IPS DF 6.9 (cell line): ENCODE results near the gene WNT4.
A peak's percentile ranks its signal among the peaks of the same experiment; 100 is the strongest.

Experiments used
- DNase-seq: peaks from one replicate; pipeline ENCODE4 v3.0.0-alpha.2; 2013; ENCODE audit warnings: low read depth, low spot score
- H3K27ac ChIP-seq: one replicate; pipeline ENCODE4 v1.5.1; 2013; ENCODE audit warnings: low read length, control low read depth
- H3K27me3 ChIP-seq: 2 replicates; pipeline ENCODE4 v1.6.1; 2013; ENCODE audit warnings: mild to moderate bottlenecking, low read length; ENCODE audit not compliant: control insufficient read depth, insufficient read depth
- H3K36me3 ChIP-seq: 2 replicates; pipeline ENCODE4 v1.6.1; 2013; ENCODE audit warnings: low read length; ENCODE audit not compliant: control insufficient read depth, insufficient read depth
- H3K4me1 ChIP-seq: 2 replicates; pipeline ENCODE4 v1.6.1; 2013; ENCODE audit warnings: low read length; ENCODE audit not compliant: control insufficient read depth, insufficient read depth
- H3K4me3 ChIP-seq: 2 replicates; pipeline ENCODE4 v1.5.1; 2013; ENCODE audit warnings: mild to moderate bottlenecking, low read length
- H3K9me3 ChIP-seq: 2 replicates; pipeline ENCODE4 v1.6.1; 2013; ENCODE audit warnings: low read length, inconsistent platforms; ENCODE audit not compliant: control insufficient read depth, insufficient read depth
- WGBS: extraction: QIAGEN DNeasy Blood & Tissue Kit; methylation state at CpG from one replicate; pipeline ENCODE4 v1.1.7; 2013; ENCODE audit warnings: mixed read lengths, missing lambda C conversion rate; ENCODE audit not compliant: insufficient read length, insufficient coverage; 5-methylcytosine and 5-hydroxymethylcytosine counted together

Gene WNT4

DNA sequence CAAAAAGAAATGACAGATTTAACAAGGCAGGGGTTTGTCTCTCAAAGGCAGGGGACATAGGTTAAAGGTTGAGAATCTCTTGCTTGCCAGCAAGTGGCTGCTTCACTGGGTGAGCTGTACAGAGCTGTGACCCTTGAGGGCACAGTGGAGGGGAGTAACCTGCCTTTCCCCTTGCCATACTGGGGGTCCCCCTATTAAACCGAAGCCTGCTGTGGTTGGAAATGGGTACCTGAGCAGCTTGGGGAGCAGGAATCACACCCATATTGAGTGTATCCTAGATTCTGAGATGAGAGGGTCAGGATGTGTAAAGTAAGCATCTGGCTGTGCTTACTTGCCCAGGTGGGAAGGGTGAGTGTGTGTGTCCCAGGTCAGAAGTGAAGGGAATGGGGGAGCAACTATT is 31.8 kb downstream of the WNT4 start:
- DNase-seq, result no peak
- Histone ChIP-seq H3K4me3 (no peak overlapping the region), H3K27ac (no peak overlapping the region), H3K36me3 (no peaks in the 10 kb centered on the region), H3K4me1 (peaks cover 6% of the 10 kb centered on the region), H3K27me3 (no peaks in the 10 kb centered on the region), H3K9me3 (no peaks in the 10 kb centered on the region)
- no CpG with 5 or more reads among the region's 1 CpG for WGBS

DNA sequence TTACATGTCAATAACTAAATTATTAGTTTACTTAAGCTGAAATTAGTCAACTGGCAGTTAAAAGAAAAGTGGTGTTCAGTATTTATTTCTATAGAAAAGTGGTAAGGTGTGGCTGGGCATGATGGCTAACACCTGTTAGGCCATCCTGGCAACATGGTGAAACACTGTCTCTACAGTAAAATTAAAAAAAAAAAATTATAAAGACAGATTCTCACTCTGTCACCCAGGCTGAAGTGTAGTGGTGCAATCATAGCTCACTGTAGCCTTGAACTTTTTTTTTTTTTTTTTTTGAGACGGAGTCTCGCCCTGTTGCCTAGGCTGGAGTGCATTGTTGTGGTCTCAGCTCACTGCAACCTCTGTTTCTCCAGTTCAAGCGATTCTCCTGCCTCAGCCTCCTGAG is 32.9 kb downstream of the WNT4 start:
- Histone ChIP-seq H3K4me1 (peaks cover 6% of the 10 kb centered on the region), H3K9me3 (no peaks in the 10 kb centered on the region), H3K36me3 (no peaks in the 10 kb centered on the region), H3K4me3 (no peak overlapping the region), H3K27me3 (no peaks in the 10 kb centered on the region), H3K27ac (no peak overlapping the region)
- WGBS, result no CpG with 5 or more reads among the region's 3 CpGs
- DNase-seq, result no peak

DNA sequence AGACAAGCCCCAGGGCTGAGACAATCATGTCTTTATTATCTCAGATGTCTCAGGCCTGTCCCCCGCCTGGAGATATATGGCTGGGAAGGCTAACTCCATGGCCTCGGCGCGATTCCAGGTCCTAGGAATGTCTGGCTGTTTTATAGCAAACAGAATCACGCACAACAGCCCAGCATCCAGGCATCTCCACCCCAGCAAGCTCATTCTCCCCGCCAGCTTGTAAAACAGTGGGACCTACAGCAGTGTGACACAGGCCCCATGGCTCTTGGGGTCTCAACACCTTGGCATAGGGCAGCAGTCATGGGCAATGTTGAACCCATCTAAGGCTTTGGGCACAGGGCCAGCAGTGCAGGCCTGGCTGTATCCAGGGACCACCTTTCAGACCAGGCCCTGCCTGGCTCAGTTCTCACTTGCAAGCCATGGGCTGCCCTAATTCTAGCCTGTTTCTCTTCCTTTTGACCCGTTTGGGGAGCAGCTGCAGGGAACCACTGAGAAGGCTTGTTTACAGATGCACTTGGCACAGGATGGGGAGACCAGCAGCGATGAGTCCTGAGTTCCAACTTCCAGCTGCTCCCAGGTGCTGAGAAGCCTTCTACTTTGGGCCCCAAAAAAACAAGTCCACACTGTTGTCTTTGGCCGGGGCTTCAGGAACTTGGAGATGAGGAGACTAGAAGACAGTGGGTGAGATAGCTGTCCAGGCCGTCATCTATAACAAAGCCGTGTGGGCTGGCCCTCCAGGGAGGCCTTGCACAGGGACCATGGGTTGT is 34.4 kb downstream of the WNT4 start:
- no peaks in the 10 kb centered on the region for H3K36me3 ChIP-seq
- WGBS, result no CpG with 5 or more reads among the region's 11 CpGs

DNA sequence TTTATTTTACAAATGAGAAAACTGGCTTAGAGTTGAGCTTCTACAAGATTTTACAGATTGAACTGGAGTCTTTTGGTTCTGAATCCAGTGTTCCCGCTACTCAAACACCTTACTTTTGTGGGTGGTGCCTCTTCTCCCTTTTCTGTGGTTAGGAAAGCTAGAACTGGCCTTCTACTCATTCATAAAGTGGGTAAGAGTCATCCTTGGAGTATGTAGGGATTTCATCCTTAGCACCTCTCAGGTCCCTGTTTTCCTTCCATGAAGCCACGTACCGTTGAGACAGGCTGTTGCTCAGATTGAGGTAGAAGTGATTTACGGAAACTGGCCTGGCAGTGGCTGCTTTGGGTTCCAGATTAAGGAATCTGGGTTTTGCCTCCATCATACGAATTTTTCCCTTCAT is 35.8 kb downstream of the WNT4 start:
- no peak for DNase-seq
- Histone ChIP-seq H3K36me3 (no peaks in the 10 kb centered on the region), H3K27me3 (no peaks in the 10 kb centered on the region), H3K4me1 (no peaks in the 10 kb centered on the region), H3K9me3 (no peaks in the 10 kb centered on the region), H3K4me3 (no peak overlapping the region), H3K27ac (no peak overlapping the region)
- no CpG with 5 or more reads among the region's 5 CpGs for WGBS

More for the DNA sequence above, 34.4 kb downstream of the WNT4 start:
- Histone ChIP-seq H3K27me3 (no peaks in the 10 kb centered on the region), H3K27ac (no peak overlapping the region), H3K4me3 (no peak overlapping the region), H3K9me3 (no peaks in the 10 kb centered on the region), H3K4me1 (no peaks in the 10 kb centered on the region)
- DNase-seq, result no peak

DNA sequence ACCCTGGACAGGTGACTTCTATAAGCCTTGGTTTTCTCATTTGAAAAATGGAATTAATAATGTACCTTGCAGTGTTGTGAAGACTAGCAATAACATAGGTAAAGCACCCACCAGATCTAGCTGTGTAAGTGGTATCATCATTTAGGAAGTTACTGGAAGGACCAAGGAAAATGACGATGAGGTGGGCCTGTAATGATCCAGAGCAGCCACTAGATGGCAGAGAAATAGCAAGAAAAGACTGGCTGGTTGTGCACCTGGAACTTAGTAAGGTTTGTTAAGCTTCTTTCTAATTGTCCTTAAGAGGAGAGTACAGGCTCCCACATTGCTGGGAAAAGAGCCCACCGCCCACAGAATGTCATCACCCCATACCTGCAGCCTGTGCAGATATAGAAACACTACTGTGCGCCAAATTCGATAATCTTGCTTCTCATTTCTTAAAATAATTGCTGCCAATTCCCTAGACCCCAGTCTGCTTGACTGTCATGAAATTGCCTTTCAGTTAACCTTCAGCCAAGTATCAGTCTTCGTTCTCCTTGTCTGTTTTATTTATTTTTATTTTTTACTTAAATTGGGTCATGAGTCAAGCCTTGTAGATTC is 37.2 kb downstream of the WNT4 start:
- Histone ChIP-seq H3K9me3 (no peaks in the 10 kb centered on the region), H3K4me3 (no peak overlapping the region), H3K27me3 (no peaks in the 10 kb centered on the region), H3K4me1 (no peaks in the 10 kb centered on the region), H3K36me3 (no peaks in the 10 kb centered on the region), H3K27ac (no peak overlapping the region)
- DNase-seq, result peak; percentile 22
- WGBS, result no CpG with 5 or more reads among the region's 5 CpGs

DNA sequence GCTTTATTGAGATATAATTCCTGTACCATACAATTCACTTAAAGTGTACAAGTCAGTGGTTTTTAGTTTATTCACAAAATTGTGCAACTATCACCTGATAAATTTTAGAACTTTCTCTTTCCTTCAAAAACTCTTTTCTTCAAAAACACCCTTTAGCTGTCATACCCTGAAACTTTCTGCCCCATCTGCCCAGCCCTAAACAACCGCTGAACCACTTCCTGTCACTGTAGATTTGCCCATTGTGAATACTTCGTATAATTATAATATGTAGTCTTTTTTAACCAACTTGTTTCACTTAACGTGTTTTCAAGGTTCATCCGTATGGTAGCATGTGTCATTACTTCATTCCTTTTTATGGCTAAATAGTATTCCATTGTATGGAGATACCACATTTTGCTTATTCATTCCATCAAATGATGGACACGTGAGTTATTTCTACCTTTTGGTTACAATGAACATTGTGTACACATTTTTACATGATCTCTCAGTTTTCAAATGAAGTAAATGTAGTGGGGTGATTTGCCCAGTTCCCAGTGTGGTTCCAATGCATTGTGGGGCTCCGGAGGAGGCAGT is 37.9 kb downstream of the WNT4 start:
- Histone ChIP-seq H3K36me3 (no peaks in the 10 kb centered on the region), H3K4me1 (no peaks in the 10 kb centered on the region), H3K27ac (no peak overlapping the region), H3K27me3 (no peaks in the 10 kb centered on the region), H3K9me3 (no peaks in the 10 kb centered on the region), H3K4me3 (no peak overlapping the region)
- no peak for DNase-seq
- no CpG with 5 or more reads among the region's 6 CpGs for WGBS

DNA sequence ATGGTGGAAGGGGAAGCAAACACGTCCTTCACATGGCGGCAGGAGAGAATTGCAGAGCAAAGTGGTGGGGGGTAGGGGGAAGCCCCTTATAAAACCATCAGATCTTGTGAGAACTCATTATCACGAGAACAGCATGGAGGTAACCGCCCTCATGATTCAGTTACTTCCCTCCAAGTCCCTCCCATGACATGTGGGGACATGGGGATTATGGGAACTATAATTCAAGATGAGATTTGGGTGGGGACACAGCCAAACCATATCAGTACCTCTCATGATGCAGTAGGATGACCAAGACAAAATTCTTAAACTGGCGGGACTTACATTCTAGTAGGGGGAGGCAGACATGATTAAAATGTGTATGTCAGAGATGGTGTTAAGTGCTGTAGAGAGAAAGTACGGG is 38.8 kb downstream of the WNT4 start:
- no peak for DNase-seq
- no peak overlapping the region for H3K27ac ChIP-seq
- H3K9me3 ChIP-seq, result no peaks in the 10 kb centered on the region
- no peaks in the 10 kb centered on the region for H3K4me1 ChIP-seq
- H3K4me3 ChIP-seq, result no peak overlapping the region
- no CpG with 5 or more reads among the region's 6 CpGs for WGBS
- H3K27me3 ChIP-seq, result no peaks in the 10 kb centered on the region
- H3K36me3 ChIP-seq, result no peaks in the 10 kb centered on the region

DNA sequence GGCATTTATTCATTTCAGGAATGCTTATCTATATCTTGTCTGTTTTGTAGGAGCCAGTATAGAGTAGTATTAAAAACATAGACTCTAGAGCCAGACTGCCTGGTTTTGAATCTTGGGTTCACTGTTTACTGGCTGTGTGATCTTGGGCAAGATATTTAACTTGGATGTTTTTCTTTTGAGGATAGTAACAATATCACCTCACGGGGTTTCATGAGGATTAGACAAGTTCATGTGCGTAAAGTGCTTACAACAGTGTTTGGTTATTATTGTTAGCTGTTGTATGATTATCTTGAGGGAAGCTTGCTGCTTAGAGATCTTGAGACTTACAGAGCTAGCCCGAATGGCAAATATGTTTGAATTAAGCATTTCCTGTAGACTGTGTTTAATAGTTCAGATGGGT is 40.2 kb downstream of the WNT4 start:
- WGBS, result no CpG with 5 or more reads among the region's 3 CpGs
- DNase-seq, result no peak
- H3K9me3 ChIP-seq, result no peaks in the 10 kb centered on the region
- H3K4me3 ChIP-seq, result no peak overlapping the region
- H3K27ac ChIP-seq, result no peak overlapping the region
- H3K27me3 ChIP-seq, result no peaks in the 10 kb centered on the region
- H3K4me1 ChIP-seq, result no peaks in the 10 kb centered on the region
- H3K36me3 ChIP-seq, result peaks cover 3% of the 10 kb centered on the region; the same call in 1 of the 2 replicates

DNA sequence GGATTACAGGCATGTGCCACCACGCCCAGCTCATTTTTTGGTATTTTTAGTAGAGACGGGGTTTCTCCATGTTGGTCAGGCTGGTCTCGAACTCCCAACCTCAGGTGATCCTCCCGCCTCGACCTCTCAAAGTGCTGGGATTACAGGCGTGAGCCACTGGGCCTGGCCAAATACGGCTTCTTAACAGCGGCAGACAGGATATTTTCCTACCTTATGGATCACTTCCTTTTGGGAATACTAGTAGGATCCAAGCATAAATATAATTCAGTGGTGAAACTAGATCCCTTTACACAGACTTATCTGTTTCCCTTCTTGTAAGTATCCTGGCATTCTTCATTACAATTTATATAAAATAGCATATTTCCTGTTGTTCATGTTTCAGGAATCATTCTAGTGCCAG is 40.9 kb downstream of the WNT4 start:
- Histone ChIP-seq H3K27me3 (no peaks in the 10 kb centered on the region), H3K9me3 (no peaks in the 10 kb centered on the region), H3K27ac (no peak overlapping the region), H3K4me3 (no peak overlapping the region), H3K36me3 (peaks cover 3% of the 10 kb centered on the region; the same call in 1 of the 2 replicates), H3K4me1 (no peaks in the 10 kb centered on the region)
- no CpG with 5 or more reads among the region's 8 CpGs for WGBS
- no peak for DNase-seq

DNA sequence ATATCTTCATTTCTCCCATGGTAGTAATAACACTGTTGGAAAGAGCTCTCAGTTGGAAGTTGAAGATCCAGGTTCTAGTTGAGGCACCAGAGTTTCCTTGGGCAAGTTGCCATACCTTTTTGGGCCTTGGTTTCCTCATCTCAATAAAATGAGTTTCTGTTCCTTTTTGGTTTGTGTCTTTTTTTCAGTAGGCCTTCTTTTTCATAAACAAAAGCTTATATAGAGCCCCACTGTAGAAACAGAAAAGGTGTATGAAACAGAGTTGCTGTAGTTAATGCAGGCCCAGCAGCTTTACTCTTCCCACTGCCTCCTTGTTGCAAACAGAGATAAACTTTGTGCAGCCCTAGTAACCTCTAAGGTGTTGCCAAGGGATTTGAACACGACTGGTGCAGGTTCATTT is 41.7 kb downstream of the WNT4 start:
- no peak overlapping the region for H3K27ac ChIP-seq
- WGBS, result no CpG with 5 or more reads among the region's 1 CpG
- H3K4me1 ChIP-seq, result no peaks in the 10 kb centered on the region
- peaks cover 5% of the 10 kb centered on the region; the same call in 1 of the 2 replicates for H3K36me3 ChIP-seq
- no peaks in the 10 kb centered on the region for H3K27me3 ChIP-seq
- no peak for DNase-seq
- H3K4me3 ChIP-seq, result no peak overlapping the region
- no peaks in the 10 kb centered on the region for H3K9me3 ChIP-seq
